ENCODE results near the gene IRF4.

Gene IRF4

GRCh38 chr6:353642-354614 is 37.6 kb upstream of the IRF4 start:
- DNase-seq: no peak

- no peak for DNase-seq
Measured at GRCh38 chr6:354631-355280, 36.8 kb upstream of the IRF4 start.

- DNase-seq: no peak
Measured at GRCh38 chr6:355373-356208, 36.0 kb upstream of the IRF4 start.

- no peak for DNase-seq
Measured at GRCh38 chr6:356828-357251, 34.7 kb upstream of the IRF4 start.

GRCh38 chr6:357261-357790 is 34.2 kb upstream of the IRF4 start:
- no peak for DNase-seq

- no peak for DNase-seq
Measured at GRCh38 chr6:357791-358341, 33.7 kb upstream of the IRF4 start.

- no peak for DNase-seq
Measured at GRCh38 chr6:358432-358831, 33.1 kb upstream of the IRF4 start.

- DNase-seq: no peak
Measured at GRCh38 chr6:358847-359246, 32.7 kb upstream of the IRF4 start.

GRCh38 chr6:359261-360035 is 32.1 kb upstream of the IRF4 start:
- DNase-seq: no peak

- no peak for DNase-seq
Measured at GRCh38 chr6:360349-360748, 31.2 kb upstream of the IRF4 start.

- DNase-seq: no peak
Measured at GRCh38 chr6:360764-361373, 30.7 kb upstream of the IRF4 start.

GRCh38 chr6:361411-362132 is 30.0 kb upstream of the IRF4 start:
- DNase-seq: no peak

- DNase-seq: no peak
Measured at GRCh38 chr6:362231-362923, 29.2 kb upstream of the IRF4 start.

- no peak for DNase-seq
Measured at GRCh38 chr6:362924-363249, 28.7 kb upstream of the IRF4 start.

- no peak for DNase-seq
Measured at GRCh38 chr6:363291-363690, 28.3 kb upstream of the IRF4 start.

- no peak for DNase-seq
Measured at GRCh38 chr6:363909-364308, 27.6 kb upstream of the IRF4 start.

- no peak for DNase-seq
Measured at GRCh38 chr6:364609-365540, 26.7 kb upstream of the IRF4 start.

GRCh38 chr6:365835-366234 is 25.7 kb upstream of the IRF4 start:
- no peak for DNase-seq

Data from effector CD4-positive, alpha-beta T cell (primary cell).